SK-N-SH (cell line): Measurements from ENCODE around the gene HMOX2. TPM values are rescaled to one million over a fixed set of nuclear protein-coding genes. Genes with fewer than 3 reads are reported as not detected.

Experiments used
- CTCF ChIA-PET: fragments of 300-600, 350-600 bp; formaldehyde crosslinking; extraction: SDS; loops from one replicate; lab custom pipeline; 2021; lab: Yijun Ruan, JAX
- POLR2A ChIA-PET: fragments of 350-600 bp; sonication (Branson Sonifier 250); formaldehyde crosslinking; extraction: SDS; loops from one replicate; lab custom pipeline; 2020; ENCODE audit warnings: antibody characterized with exemption, inconsistent platforms; lab: Yijun Ruan, JAX
- DNase-seq: peaks from one replicate; pipeline ENCODE4 v3.0.0; 2012
- H2AFZ ChIP-seq: fragments of 200-600 bp; sonication (generic); 2 replicates; pipeline ENCODE4 v1.8.1; 2016; ENCODE audit warnings: antibody characterized with exemption, mild to moderate bottlenecking, low read depth
- H3F3A ChIP-seq: fragments of 200-600 bp; sonication (generic); replicated peaks from 2 replicates; pipeline ENCODE3; 2016; ENCODE audit warnings: antibody characterized with exemption, mild to moderate bottlenecking; ENCODE audit not compliant: insufficient read depth
- H3K27ac ChIP-seq, 2 experiments: fragments of 200-500 bp in 1 of 2; fragments of 200-600 bp in 1 of 2; sonication (Bioruptor generic) in 1 of 2; sonication (generic), shearing (Covaris generic) in 1 of 2; 2 replicates each; pipeline versions ENCODE4 v1.5.1 to v1.6.1; 2014 to 2016; ENCODE audit warnings: low read depth in 2 of 2, inconsistent platforms in 1 of 2, low read length in 1 of 2, mild to moderate bottlenecking in 1 of 2, mixed read lengths in 1 of 2
- H3K27me3 ChIP-seq: fragments of 200-600 bp; sonication (generic), shearing (Covaris generic); 2 replicates; pipeline ENCODE4 v1.6.1; 2016; ENCODE audit warnings: mixed run types; ENCODE audit not compliant: insufficient read depth
- H3K36me3 ChIP-seq, 2 experiments: fragments of 200-500 bp in 1 of 2; fragments of 200-600 bp in 1 of 2; sonication (Bioruptor generic) in 1 of 2; sonication (generic) in 1 of 2; replicated peaks in 1 of 2; 2 replicates each; pipeline versions ENCODE3 to v1.5.1; 2014 to 2016; ENCODE audit warnings: low read length in 1 of 2, mild to moderate bottlenecking in 1 of 2; ENCODE audit not compliant: insufficient read depth in 2 of 2, control insufficient read depth in 1 of 2
- H3K4me1 ChIP-seq, 2 experiments: fragments of 200-500 bp in 1 of 2; fragments of 200-600 bp in 1 of 2; sonication (Bioruptor generic) in 1 of 2; sonication (generic), shearing (Covaris generic) in 1 of 2; 2 replicates each; pipeline versions ENCODE4 v1.5.1 to v1.6.1; 2014 to 2016; ENCODE audit warnings: low read depth in 1 of 2, low read length in 1 of 2, mixed run types in 1 of 2; ENCODE audit not compliant: insufficient read depth in 2 of 2, control insufficient read depth in 1 of 2
- H3K4me2 ChIP-seq: fragments of 200-600 bp; sonication (generic), shearing (Covaris generic); 2 replicates; pipeline ENCODE4 v1.6.1; 2017; ENCODE audit warnings: mixed run types
- H3K4me3 ChIP-seq, 2 experiments: fragments of 200-500 bp in 1 of 2; fragments of 200-600 bp in 1 of 2; sonication (Bioruptor generic) in 1 of 2; sonication (generic), shearing (Covaris generic) in 1 of 2; 2 replicates each; pipeline versions ENCODE4 v1.5.1 to v1.8.1; 2014 to 2016; ENCODE audit warnings: low read depth in 2 of 2, inconsistent platforms in 1 of 2, low read length in 1 of 2, mild to moderate bottlenecking in 1 of 2, mixed read lengths in 1 of 2, moderate library complexity in 1 of 2
- H3K79me2 ChIP-seq: fragments of 200-600 bp; sonication (generic); 2 replicates; pipeline ENCODE4 v1.8.1; 2017; ENCODE audit warnings: mild to moderate bottlenecking; ENCODE audit not compliant: insufficient read depth
- H3K9ac ChIP-seq: fragments of 200-600 bp; sonication (generic); 2 replicates; pipeline ENCODE4 v1.6.1; 2017; ENCODE audit warnings: mixed run types
- H3K9me2 ChIP-seq: fragments of 200-600 bp; sonication (generic); 2 replicates; pipeline ENCODE4 v1.6.1; 2017; ENCODE audit warnings: mixed run types
- H3K9me3 ChIP-seq: fragments of 200-600 bp; sonication (generic); 2 replicates; pipeline ENCODE4 v1.6.1; 2017; ENCODE audit warnings: mixed run types, mild to moderate bottlenecking, moderate library complexity
- H4K20me1 ChIP-seq: fragments of 200-600 bp; sonication (generic); 2 replicates; pipeline ENCODE4 v1.6.1; 2017; ENCODE audit warnings: mild to moderate bottlenecking, mixed run types; ENCODE audit not compliant: insufficient read depth
- FOSL2 ChIP-seq: IDR thresholded peaks from 2 replicates; pipeline ENCODE4 v1.4.0; 2012; ENCODE audit warnings: low read depth, mild to moderate bottlenecking, moderate library complexity, borderline replicate concordance
- IRF3 ChIP-seq: fragments of 150-350 bp; IDR thresholded peaks from 2 replicates; pipeline ENCODE4 v1.6.1; 2016; ENCODE audit warnings: mild to moderate bottlenecking, low read depth, low read length
- NRF1 ChIP-seq: IDR thresholded peaks from 2 replicates; pipeline ENCODE4 v1.6.1; 2012; ENCODE audit warnings: low read depth, mild to moderate bottlenecking, low read length
- PBX3 ChIP-seq: IDR thresholded peaks from 2 replicates; pipeline ENCODE4; 2012
- POLR2AphosphoS5 ChIP-seq: IDR thresholded peaks from 2 replicates; pipeline ENCODE4 v1.6.1; 2012; ENCODE audit warnings: low read depth, low read length
- REST ChIP-seq: IDR thresholded peaks from 2 replicates; pipeline ENCODE4 v1.6.1; 2012; ENCODE audit warnings: mild to moderate bottlenecking, low read depth, low read length, moderate library complexity
- RFX5 ChIP-seq: IDR thresholded peaks from 2 replicates; pipeline ENCODE4 v1.6.1; 2012; ENCODE audit warnings: mild to moderate bottlenecking, improper control_type of control experiment, low read length
- SIN3A ChIP-seq: IDR thresholded peaks from 2 replicates; pipeline ENCODE4 v1.6.1; 2012; ENCODE audit warnings: low read depth, mild to moderate bottlenecking, low read length, moderate library complexity, borderline replicate concordance
- TCF12 ChIP-seq: IDR thresholded peaks from 2 replicates; pipeline ENCODE4 v1.4.0; 2012
- USF2 ChIP-seq: fragments of 150-350 bp; IDR thresholded peaks from 2 replicates; pipeline ENCODE4 v1.6.1; 2017; ENCODE audit warnings: antibody characterized with exemption, low read length, low read depth, borderline replicate concordance
- WGBS: methylation state at CpG from one replicate; pipeline ENCODE4 v1.1.6; 2017; ENCODE audit warnings: low lambda C conversion rate; 5-methylcytosine and 5-hydroxymethylcytosine counted together
- polyA plus RNA-seq, 3 experiments: library from polyadenylated mRNA; depleted of rRNA; stranded (reverse); fragments of >200 nt; gene quantifications; 2 replicates each; pipeline ENCODE4 v1.2.3, GENCODE V29; 2012
- TF ChIP-seq, protein P1 (sequence below): IDR thresholded peaks from 2 replicates; pipeline ENCODE4 v1.4.0; 2012; ENCODE audit warnings: low read depth, borderline replicate concordance

HMOX2 gene
- polyA plus RNA-seq, 1 of the 3 experiments (the other 2 are of a cell fraction): 65.1 TPM

DNA sequence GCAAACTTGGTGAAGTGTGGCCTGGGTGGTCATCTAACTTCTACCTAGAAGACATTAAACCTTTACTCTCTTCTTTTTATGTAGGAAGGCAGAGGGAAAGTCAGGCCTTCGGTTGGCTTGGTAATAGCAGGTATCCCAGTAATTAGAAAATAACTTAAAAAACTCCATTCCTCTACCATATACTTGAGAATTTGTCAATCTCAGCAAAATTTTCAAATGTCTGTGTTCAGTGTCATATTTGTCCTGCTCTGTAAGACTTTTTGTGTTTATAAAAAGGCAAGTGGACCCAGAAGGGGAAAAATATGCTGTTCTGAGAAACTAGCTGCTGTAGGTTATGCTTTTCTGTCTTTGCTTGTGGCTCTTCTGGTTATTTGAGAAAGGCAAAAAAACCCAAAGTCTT, 5.8 kb downstream of the HMOX2 start:
- peaks cover 15% of the 10 kb centered on the region for H3F3A ChIP-seq
- ChIA-PET POLR2A (no interaction called here), CTCF (interaction anchor here (1.6 kb wide), 1 partner anchor 36 kb away, joined by 5 read pairs; no protein-coding TSS in a partner anchor)
- H3K36me3 ChIP-seq: peaks cover 7 to 12% of the 10 kb centered on the region in 2 experiments
- H3K9me2 ChIP-seq: no peaks in the 10 kb centered on the region
- no peak for DNase-seq
- H2AFZ ChIP-seq: no peak overlapping the region
- no peak overlapping the region for H3K4me3 ChIP-seq
- H3K79me2 ChIP-seq: peaks cover 93% of the 10 kb centered on the region
- no peaks in the 10 kb centered on the region for H3K27me3 ChIP-seq
- H3K4me1 ChIP-seq: no peaks in the 10 kb centered on the region; a peak in 2 of 4 replicates
- no peak overlapping the region for H3K4me2 ChIP-seq
- H4K20me1 ChIP-seq: no peaks in the 10 kb centered on the region; the same call in 1 of the 2 replicates
- no peak for TF ChIP-seq IRF3
- TF ChIP-seq, protein P1, sequence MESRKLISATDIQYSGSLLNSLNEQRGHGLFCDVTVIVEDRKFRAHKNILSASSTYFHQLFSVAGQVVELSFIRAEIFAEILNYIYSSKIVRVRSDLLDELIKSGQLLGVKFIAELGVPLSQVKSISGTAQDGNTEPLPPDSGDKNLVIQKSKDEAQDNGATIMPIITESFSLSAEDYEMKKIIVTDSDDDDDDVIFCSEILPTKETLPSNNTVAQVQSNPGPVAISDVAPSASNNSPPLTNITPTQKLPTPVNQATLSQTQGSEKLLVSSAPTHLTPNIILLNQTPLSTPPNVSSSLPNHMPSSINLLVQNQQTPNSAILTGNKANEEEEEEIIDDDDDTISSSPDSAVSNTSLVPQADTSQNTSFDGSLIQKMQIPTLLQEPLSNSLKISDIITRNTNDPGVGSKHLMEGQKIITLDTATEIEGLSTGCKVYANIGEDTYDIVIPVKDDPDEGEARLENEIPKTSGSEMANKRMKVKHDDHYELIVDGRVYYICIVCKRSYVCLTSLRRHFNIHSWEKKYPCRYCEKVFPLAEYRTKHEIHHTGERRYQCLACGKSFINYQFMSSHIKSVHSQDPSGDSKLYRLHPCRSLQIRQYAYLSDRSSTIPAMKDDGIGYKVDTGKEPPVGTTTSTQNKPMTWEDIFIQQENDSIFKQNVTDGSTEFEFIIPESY: no peak
- TF ChIP-seq POLR2AphosphoS5: no peak
- TF ChIP-seq NRF1: no peak
- TF ChIP-seq TCF12: no peak
- TF ChIP-seq PBX3: no peak
- no peak for TF ChIP-seq FOSL2
- no peak for TF ChIP-seq REST
- no peak for TF ChIP-seq SIN3A
- no peak for TF ChIP-seq RFX5
- TF ChIP-seq USF2: no peak
- H3K9ac ChIP-seq: no peak overlapping the region
- no peak overlapping the region for H3K27ac ChIP-seq
- H3K9me3 ChIP-seq: no peaks in the 10 kb centered on the region
- 100% methylated on average over 1 of the region's 1 CpG for WGBS
